PC-9 (cell line): Measurements from ENCODE around the gene XPO6. TPM values are rescaled to one million over a fixed set of nuclear protein-coding genes. Genes with fewer than 3 reads are reported as not detected.

Experiments
- BruUV-seq: library from RNA; stranded (reverse); fragments of 400-500 nt; replicated peaks from 2 replicates; lab custom pipeline; 2021; lab: Mats Ljungman, UMichigan
- CTCF ChIA-PET: fragments of 300-600 bp; sonication (Branson Sonifier 250); formaldehyde crosslinking; loops from one replicate; lab custom pipeline; 2022; ENCODE audit warnings: antibody characterized with exemption; lab: Charles Lee
- POLR2A ChIA-PET: fragments of 300-600 bp; sonication (Branson Sonifier 250); formaldehyde crosslinking; loops from one replicate; lab custom pipeline; 2022; ENCODE audit warnings: antibody characterized with exemption; ENCODE audit not compliant: unreplicated experiment; lab: Charles Lee
- DNase-seq, 2 experiments: peaks; one replicate each; pipeline versions ENCODE4 v3.0.0 to v3.0.0-alpha.2; 2015 to 2022; ENCODE audit warnings: mixed read lengths in 1 of 2
- H2AFZ ChIP-seq: fragments of 200-600 bp; sonication (generic); 2 replicates; pipeline ENCODE4 v1.8.1; 2017; ENCODE audit warnings: antibody characterized with exemption
- H3F3A ChIP-seq: fragments of 200-600 bp; sonication (generic); 2 replicates; pipeline ENCODE4 v1.8.1; 2017; ENCODE audit warnings: antibody characterized with exemption, mild to moderate bottlenecking, low read depth; ENCODE audit not compliant: insufficient read depth
- H3K27ac ChIP-seq: fragments of 200-600 bp; sonication (generic); 2 replicates; pipeline ENCODE4 v1.6.1; 2016; ENCODE audit warnings: mixed run types
- H3K27me3 ChIP-seq: fragments of 200-600 bp; sonication (generic); 2 replicates; pipeline ENCODE4 v1.6.1; 2016; ENCODE audit warnings: low read depth, mixed run types; ENCODE audit not compliant: insufficient read depth
- H3K36me3 ChIP-seq: fragments of 200-600 bp; sonication (generic); 2 replicates; pipeline ENCODE4 v1.6.1; 2016; ENCODE audit warnings: low read depth, mixed run types
- H3K4me1 ChIP-seq: fragments of 200-600 bp; sonication (generic); replicated peaks from 2 replicates; pipeline ENCODE4 v1.6.1; 2016; ENCODE audit warnings: mixed run types; ENCODE audit not compliant: insufficient read depth
- H3K4me2 ChIP-seq: fragments of 200-600 bp; sonication (generic); 2 replicates; pipeline ENCODE4 v1.6.1; 2017; ENCODE audit warnings: mixed run types
- H3K4me3 ChIP-seq: fragments of 200-600 bp; sonication (generic); 2 replicates; pipeline ENCODE4 v1.6.1; 2016; ENCODE audit warnings: mixed run types
- H3K79me2 ChIP-seq: fragments of 200-600 bp; sonication (generic); 2 replicates; pipeline ENCODE4 v1.6.1; 2017; ENCODE audit warnings: low read depth, mixed run types
- H3K9me2 ChIP-seq: fragments of 200-600 bp; sonication (generic); 2 replicates; pipeline ENCODE4 v1.8.1; 2017; ENCODE audit warnings: mild to moderate bottlenecking; ENCODE audit not compliant: insufficient read depth
- H3K9me3 ChIP-seq: fragments of 200-600 bp; sonication (generic); 2 replicates; pipeline ENCODE4 v1.8.1; 2016; ENCODE audit warnings: low read depth; ENCODE audit not compliant: insufficient read depth
- H4K20me1 ChIP-seq: fragments of 200-600 bp; sonication (generic); 2 replicates; pipeline ENCODE4 v1.8.1; 2017; ENCODE audit not compliant: insufficient read depth
- CTCF ChIP-seq: fragments of 200-600 bp; sonication (generic); conservative IDR thresholded peaks from 2 replicates; pipeline ENCODE4 v1.6.1; 2017; ENCODE audit warnings: mixed run types, antibody characterized with exemption, mild to moderate bottlenecking, moderate library complexity
- EZH2 ChIP-seq: fragments of 200-600 bp; sonication (generic); IDR thresholded peaks from 2 replicates; pipeline ENCODE4 v1.8.0; 2017; ENCODE audit warnings: antibody characterized with exemption, low read depth
- intact Hi-C: fragments of 100-400 bp; cut with micrococcal nuclease; formaldehyde crosslinking; loops from one replicate; pipeline ENCODE4 v1.10.0; 2022; ENCODE audit not compliant: unreplicated experiment
- total RNA-seq: library from RNA; stranded (reverse); gene quantifications from 2 replicates; pipeline ENCODE4 v1.2.3, GENCODE V29; 2021

XPO6 gene
- total RNA-seq, 1 experiment from 2014 or later, result 154 TPM

- Histone ChIP-seq H3K9me3 (no peaks in the 10 kb centered on the region), H3K36me3 (peaks cover 22% of the 10 kb centered on the region), H3K27me3 (no peaks in the 10 kb centered on the region), H3K27ac (no peak overlapping the region), H3K4me1 (peaks cover 25% of the 10 kb centered on the region), H3F3A (peaks cover 4% of the 10 kb centered on the region; the same call in 1 of the 2 replicates), H3K79me2 (peaks cover 61% of the 10 kb centered on the region), H3K4me2 (peak overlapping the region; percentile 96), H3K9me2 (no peaks in the 10 kb centered on the region; the same call in 1 of the 2 replicates), H2AFZ (0 out of 2 replicates have a peak overlapping the region, but pooled peaks have one; percentile 79), H4K20me1 (peaks cover 40% of the 10 kb centered on the region), H3K4me3 (peak overlapping the region; percentile 89)
- ChIA-PET POLR2A (interaction anchor here (0.7 kb wide), 1 partner anchor 8 kb away, joined by 5 read pairs; no protein-coding TSS in a partner anchor), CTCF (interaction anchor here (0.6 to 1.0 kb wide), 2 partner anchors 43 to 53 kb away, joined by 3 read pairs; no protein-coding TSS in a partner anchor)
- TF ChIP-seq EZH2 (no peak), CTCF (no peak)
- intact Hi-C loops, result loop anchor here (10.0 kb wide), 1 partner anchor 235 kb away; no protein-coding TSS in a partner anchor
- no peak for DNase-seq
- no TSS peak for BruUV-seq
These were observed 1.5 kb downstream of the XPO6 start for GRCh38 chr16:28210264-28210663.

- Histone ChIP-seq H3K36me3 (peaks cover 26% of the 10 kb centered on the region), H3K27me3 (no peaks in the 10 kb centered on the region), H3K4me2 (no peak overlapping the region), H3K4me1 (peaks cover 25% of the 10 kb centered on the region), H3K9me2 (no peaks in the 10 kb centered on the region; the same call in 1 of the 2 replicates), H3K4me3 (no peak overlapping the region), H3K9me3 (no peaks in the 10 kb centered on the region), H3K79me2 (peaks cover 73% of the 10 kb centered on the region), H3K27ac (no peak overlapping the region), H2AFZ (no peak overlapping the region), H3F3A (peaks cover 5% of the 10 kb centered on the region; the same call in 1 of the 2 replicates), H4K20me1 (peaks cover 48% of the 10 kb centered on the region)
- DNase-seq, result no peak
- BruUV-seq, result no TSS peak
- ChIA-PET CTCF (no interaction called here), POLR2A (no interaction called here)
- intact Hi-C loops, result no loop called here
- TF ChIP-seq EZH2 (no peak), CTCF (no peak)
These were observed 2.9 kb downstream of the XPO6 start for GRCh38 chr16:28208824-28209223.

GRCh38 chr16:28208131-28208530, 3.6 kb downstream of the XPO6 start:
- Histone ChIP-seq H3K27me3 (no peaks in the 10 kb centered on the region), H3K9me3 (no peaks in the 10 kb centered on the region), H3K4me2 (no peak overlapping the region), H3K4me1 (peaks cover 25% of the 10 kb centered on the region), H3K4me3 (no peak overlapping the region), H2AFZ (no peak overlapping the region), H3K27ac (no peak overlapping the region), H3F3A (peaks cover 5% of the 10 kb centered on the region; the same call in 1 of the 2 replicates), H3K79me2 (peaks cover 80% of the 10 kb centered on the region), H3K9me2 (no peaks in the 10 kb centered on the region; the same call in 1 of the 2 replicates), H3K36me3 (peaks cover 32% of the 10 kb centered on the region), H4K20me1 (peaks cover 51% of the 10 kb centered on the region)
- no peak for TF ChIP-seq EZH2
- TF ChIP-seq CTCF, result no peak
- DNase-seq, result no peak
- ChIA-PET POLR2A (no interaction called here), CTCF (no interaction called here)
- no TSS peak for BruUV-seq
- intact Hi-C loops, result no loop called here
